Natural killer cell (primary cell): ENCODE measurements around the gene RBFOX2. TPM values are rescaled to one million over a fixed set of nuclear protein-coding genes. Genes with fewer than 3 reads are reported as not detected.
A peak's percentile ranks its signal among the peaks of the same experiment; 100 is the strongest.

Experiments
- ATAC-seq, 3 donors: fragments of 150-1000 bp in 2 of 3; fragments of 200-7000 bp in 1 of 3; cut with Tn5 transposase; 1 replicate in 1 of 3; 2 replicates in 2 of 3; pipeline ENCODE4 v1.10.0; 2021; ENCODE audit warnings: mild to moderate bottlenecking in 2 of 3, moderate library complexity in 2 of 3
- DNase-seq, 2 donors: peaks; one replicate each; pipeline versions ENCODE4 v3.0.0 to v3.0.0-alpha.2; 2013 to 2021; ENCODE audit warnings: mixed read lengths in 1 of 2
- H3K27ac ChIP-seq: one replicate; pipeline ENCODE4 v1.5.1; 2013; ENCODE audit warnings: mild to moderate bottlenecking, low read length
- H3K27me3 ChIP-seq: one replicate; pipeline ENCODE4 v1.6.1; 2013; ENCODE audit warnings: low read length; ENCODE audit not compliant: control insufficient read depth, insufficient read depth
- H3K36me3 ChIP-seq: one replicate; pipeline ENCODE4 v1.6.1; 2013; ENCODE audit warnings: low read length; ENCODE audit not compliant: control insufficient read depth, insufficient read depth
- H3K4me1 ChIP-seq: one replicate; pipeline ENCODE4 v1.6.1; 2013; ENCODE audit warnings: low read length; ENCODE audit not compliant: control insufficient read depth, insufficient read depth
- H3K4me3 ChIP-seq: one replicate; pipeline ENCODE4 v1.5.1; 2013; ENCODE audit warnings: low read length
- H3K9me3 ChIP-seq: one replicate; pipeline ENCODE4 v1.6.1; 2013; ENCODE audit warnings: low read length; ENCODE audit not compliant: control insufficient read depth, insufficient read depth
- H3K27ac Mint-ChIP-seq, 2 donors: one replicate each; pipeline ENCODE4 v1.8.0; 2022; ENCODE audit warnings: mild to moderate bottlenecking in 2 of 2, mixed read lengths in 2 of 2, moderate library complexity in 1 of 2
- H3K27me3 Mint-ChIP-seq, 2 donors: one replicate each; pipeline ENCODE4 v1.8.0; 2022; ENCODE audit warnings: low read depth in 2 of 2, mixed read lengths in 2 of 2
- H3K36me3 Mint-ChIP-seq: one replicate; pipeline ENCODE4 v1.8.0; 2022; ENCODE audit warnings: mixed read lengths
- H3K4me1 Mint-ChIP-seq, 2 donors: one replicate each; pipeline ENCODE4 v1.8.0; 2022; ENCODE audit warnings: mixed read lengths in 2 of 2
- H3K4me3 Mint-ChIP-seq: one replicate; pipeline ENCODE4 v1.8.0; 2022; ENCODE audit warnings: mild to moderate bottlenecking, moderate library complexity, mixed read lengths
- H3K9me3 Mint-ChIP-seq, 2 donors: one replicate each; pipeline ENCODE4 v1.8.0; 2022; ENCODE audit warnings: mixed read lengths in 2 of 2
- WGBS: methylation state at CpG from one replicate; pipeline ENCODE4 v1.1.7; 2013; ENCODE audit warnings: missing lambda C conversion rate; ENCODE audit not compliant: insufficient coverage; 5-methylcytosine and 5-hydroxymethylcytosine counted together
- intact Hi-C: fragments of 100-400 bp; cut with micrococcal nuclease; formaldehyde crosslinking; loops from one replicate; pipeline ENCODE4 v1.14.2; 2022
- total RNA-seq, 4 donors: library from RNA; stranded (reverse); fragments of 120-200 nt in 1 of 4; gene quantifications; one replicate each; pipeline versions ENCODE4 v1.2.3 to v1.2.4, GENCODE V29; 2013 to 2022
- TF ChIP-seq, protein P1 (sequence below): fragments of 200-600 bp; IDR thresholded peaks from one replicate; pipeline ENCODE4 v1.8.0; 2022; ENCODE audit warnings: antibody characterized with exemption

The RBFOX2 gene
- total RNA-seq: 1 to 10 TPM; 1.0 to 4.7 (median 3.0) TPM
- total RNA-seq (2013): 2.5 TPM

GRCh38 chr22:36028646-36029405 lies at the start of gene RBFOX2:
Gene RBFOX2, minus strand, starts transcription at chr22:36028824. Its CDS starts 399 bp downstream, at chr22:36028425.
- intact Hi-C loops: no loop called here
- under 1% methylated on average over 72 of the region's 74 CpGs for WGBS
- H3K27me3 Mint-ChIP-seq: peaks cover 19 to 22% of the 10 kb centered on the region in 2 donors
- ATAC-seq (peak; percentile 74 to 85 (median 80)), DNase-seq (peak; percentile 45 to 69)
- Histone ChIP-seq H3K4me3 (peak within 1 kb of the TSS; percentile 35), H3K27ac (no peak within 1 kb of the TSS), H3K4me1 (peaks cover 9% of the 10 kb centered on the region), H3K36me3 (no peaks in the 10 kb centered on the region), H3K9me3 (no peaks in the 10 kb centered on the region), H3K27me3 (peaks cover 5% of the 10 kb centered on the region)
- H3K4me1 Mint-ChIP-seq: peaks cover 16% of the 10 kb centered on the region in 2 donors
- TF ChIP-seq, protein P1, sequence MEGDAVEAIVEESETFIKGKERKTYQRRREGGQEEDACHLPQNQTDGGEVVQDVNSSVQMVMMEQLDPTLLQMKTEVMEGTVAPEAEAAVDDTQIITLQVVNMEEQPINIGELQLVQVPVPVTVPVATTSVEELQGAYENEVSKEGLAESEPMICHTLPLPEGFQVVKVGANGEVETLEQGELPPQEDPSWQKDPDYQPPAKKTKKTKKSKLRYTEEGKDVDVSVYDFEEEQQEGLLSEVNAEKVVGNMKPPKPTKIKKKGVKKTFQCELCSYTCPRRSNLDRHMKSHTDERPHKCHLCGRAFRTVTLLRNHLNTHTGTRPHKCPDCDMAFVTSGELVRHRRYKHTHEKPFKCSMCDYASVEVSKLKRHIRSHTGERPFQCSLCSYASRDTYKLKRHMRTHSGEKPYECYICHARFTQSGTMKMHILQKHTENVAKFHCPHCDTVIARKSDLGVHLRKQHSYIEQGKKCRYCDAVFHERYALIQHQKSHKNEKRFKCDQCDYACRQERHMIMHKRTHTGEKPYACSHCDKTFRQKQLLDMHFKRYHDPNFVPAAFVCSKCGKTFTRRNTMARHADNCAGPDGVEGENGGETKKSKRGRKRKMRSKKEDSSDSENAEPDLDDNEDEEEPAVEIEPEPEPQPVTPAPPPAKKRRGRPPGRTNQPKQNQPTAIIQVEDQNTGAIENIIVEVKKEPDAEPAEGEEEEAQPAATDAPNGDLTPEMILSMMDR: no peak
- peak within 1 kb of the TSS; percentile 87 for H3K4me3 Mint-ChIP-seq
- H3K36me3 Mint-ChIP-seq: no peaks in the 10 kb centered on the region
- H3K27ac Mint-ChIP-seq: peak within 1 kb of the TSS in 1 of 2 donors; percentile 65
- no peaks in the 10 kb centered on the region for H3K9me3 Mint-ChIP-seq

GRCh38 chr22:36077271-36077670 lies 48.6 kb upstream of the RBFOX2 start:
- no peak for ATAC-seq
- TF ChIP-seq, protein P1: no peak
- DNase-seq: no peak
- Histone ChIP-seq H3K9me3 (no peaks in the 10 kb centered on the region), H3K4me1 (no peaks in the 10 kb centered on the region), H3K27ac (no peak overlapping the region), H3K36me3 (no peaks in the 10 kb centered on the region), H3K4me3 (no peak overlapping the region), H3K27me3 (no peaks in the 10 kb centered on the region)
- H3K4me1 Mint-ChIP-seq: no peaks in the 10 kb centered on the region
- peaks cover 0 to 3% of the 10 kb centered on the region in 2 donors for H3K27me3 Mint-ChIP-seq
- no peaks in the 10 kb centered on the region for H3K36me3 Mint-ChIP-seq
- H3K4me3 Mint-ChIP-seq: no peak overlapping the region
- WGBS: 80% methylated on average over 5 of the region's 6 CpGs
- H3K27ac Mint-ChIP-seq: no peak overlapping the region
- intact Hi-C loops: no loop called here
- no peaks in the 10 kb centered on the region for H3K9me3 Mint-ChIP-seq

GRCh38 chr22:36075724-36076123 lies 47.1 kb upstream of the RBFOX2 start:
- Histone ChIP-seq H3K4me3 (no peak overlapping the region), H3K4me1 (no peaks in the 10 kb centered on the region), H3K27ac (no peak overlapping the region), H3K36me3 (no peaks in the 10 kb centered on the region), H3K9me3 (no peaks in the 10 kb centered on the region), H3K27me3 (no peaks in the 10 kb centered on the region)
- no peaks in the 10 kb centered on the region for H3K9me3 Mint-ChIP-seq
- WGBS: 92% methylated on average over 5 of the region's 5 CpGs
- H3K36me3 Mint-ChIP-seq: no peaks in the 10 kb centered on the region
- TF ChIP-seq, protein P1: no peak
- no peak for ATAC-seq
- H3K4me1 Mint-ChIP-seq: no peaks in the 10 kb centered on the region
- intact Hi-C loops: no loop called here
- no peak for DNase-seq
- H3K27ac Mint-ChIP-seq: no peak overlapping the region
- H3K27me3 Mint-ChIP-seq: peaks cover 0 to 3% of the 10 kb centered on the region in 2 donors
- H3K4me3 Mint-ChIP-seq: no peak overlapping the region

DNA sequence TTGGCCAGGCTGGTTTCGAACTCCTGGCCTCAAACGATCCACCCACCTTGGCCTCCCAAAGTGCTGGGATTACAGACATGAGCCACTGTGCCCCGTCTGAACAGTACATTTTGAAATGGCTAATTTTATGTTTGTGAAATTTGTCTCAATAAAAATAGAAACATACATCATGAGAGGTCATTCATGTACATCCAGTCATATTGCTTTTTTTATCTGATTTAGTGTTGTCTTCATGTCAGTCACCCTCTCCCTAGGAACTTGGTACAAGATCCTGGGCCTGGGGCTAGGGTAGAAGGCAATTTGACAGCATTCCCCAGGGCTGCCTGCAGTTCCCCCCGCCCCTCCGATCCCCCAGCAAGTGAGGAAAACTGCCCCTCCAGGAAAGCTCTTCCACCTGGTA lies 46.6 kb upstream of the RBFOX2 start:
- H3K36me3 ChIP-seq: no peaks in the 10 kb centered on the region
- no peak for ATAC-seq
- WGBS: 96% methylated on average over 4 of the region's 5 CpGs

More for the DNA sequence above, 46.6 kb upstream of the RBFOX2 start:
- Mint-ChIP-seq H3K9me3 (no peaks in the 10 kb centered on the region), H3K27me3 (peaks cover 0 to 3% of the 10 kb centered on the region in 2 donors), H3K4me3 (no peak overlapping the region), H3K36me3 (no peaks in the 10 kb centered on the region), H3K27ac (no peak overlapping the region), H3K4me1 (no peaks in the 10 kb centered on the region)
- DNase-seq: no peak
- Histone ChIP-seq H3K4me1 (no peaks in the 10 kb centered on the region), H3K4me3 (no peak overlapping the region), H3K27me3 (no peaks in the 10 kb centered on the region), H3K9me3 (no peaks in the 10 kb centered on the region), H3K27ac (no peak overlapping the region)
- TF ChIP-seq, protein P1: no peak
- intact Hi-C loops: no loop called here
